ENCODE data around the gene MFAP3. TPM values are rescaled to one million over a fixed set of nuclear protein-coding genes. Genes with fewer than 3 reads are reported as not detected.
"Not testable (repeated sequence)": the region's sequence is repeated elsewhere in the genome, so short reads cannot be mapped to it uniquely, and the experiment has no call there.

Gene MFAP3
- total and polyA plus RNA-seq, 2 donors, result 3.5 to 24.2 TPM

DNA sequence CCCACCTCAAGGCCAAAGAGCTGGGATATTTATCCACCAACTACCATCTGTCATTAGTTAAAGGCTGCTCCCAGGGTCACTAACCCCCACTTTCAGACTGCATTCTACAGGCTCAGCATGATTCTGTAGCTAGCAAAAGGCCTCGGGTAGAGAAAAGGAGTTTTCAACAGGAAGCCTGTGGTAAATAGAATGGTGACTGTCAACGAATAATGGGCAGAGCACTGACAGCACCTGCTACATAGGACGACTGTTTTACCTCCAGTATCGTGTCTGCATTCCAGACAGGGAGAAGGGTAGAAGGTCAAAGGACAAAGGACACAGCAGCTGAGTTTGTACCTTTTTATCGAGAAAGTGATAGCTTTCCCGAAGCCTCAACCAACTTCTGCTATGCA is 20.3 kb downstream of the MFAP3 start:
- Histone ChIP-seq H3K4me3 (ENCODE audit: low read length in 2 of 2) (no peak overlapping the region), H3K27ac (ENCODE audit: low read depth in 1 of 2, low read length in 1 of 2) (no peak overlapping the region), H3K9me3 (ENCODE audit: control insufficient read depth in 2 of 2, insufficient read depth in 1 of 2, low read length in 1 of 2) (no peaks in the 10 kb centered on the region), H3K4me1 (ENCODE audit: control insufficient read depth in 2 of 2, insufficient read depth in 2 of 2, low read length in 2 of 2) (peaks cover 5 to 11% of the 10 kb centered on the region in 2 donors), H3K27me3 (ENCODE audit: control insufficient read depth in 2 of 2, insufficient read depth in 1 of 2, low read length in 1 of 2) (no peaks in the 10 kb centered on the region), H3K36me3 (ENCODE audit: control insufficient read depth in 2 of 2, insufficient read depth in 2 of 2, low read length in 1 of 2) (peaks cover 0 to 13% of the 10 kb centered on the region in 2 donors)
- DNase-seq (ENCODE audit: low read depth in 6 of 9, low spot score in 9 of 9), result peak in 1 of 9 donors; percentile 30
- WGBS, result 33% methylated on average over 6 of the region's 6 CpGs

DNA sequence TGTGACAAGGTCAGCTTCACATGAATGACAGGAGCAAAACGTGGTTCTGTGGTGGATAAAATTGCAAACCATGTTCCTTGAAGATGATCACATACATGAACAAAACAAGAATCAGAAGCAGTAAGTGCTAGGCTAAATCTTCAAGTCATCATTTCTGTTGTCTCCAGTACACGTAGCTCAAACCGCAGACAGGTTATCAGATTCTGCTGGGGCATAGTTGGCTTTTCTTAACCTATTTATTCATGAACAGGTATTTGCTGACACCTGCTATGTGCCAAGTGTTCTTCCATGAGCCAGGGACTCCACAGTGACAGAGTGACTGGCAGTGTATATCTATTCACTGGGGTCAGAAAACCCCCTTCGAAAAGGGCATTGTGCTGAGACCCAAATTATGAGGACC is 20.8 kb downstream of the MFAP3 start:
- Histone ChIP-seq H3K4me3 (ENCODE audit: low read length in 2 of 2) (no peak overlapping the region), H3K27me3 (ENCODE audit: control insufficient read depth in 2 of 2, insufficient read depth in 1 of 2, low read length in 1 of 2) (no peaks in the 10 kb centered on the region), H3K27ac (ENCODE audit: low read depth in 1 of 2, low read length in 1 of 2) (no peak overlapping the region), H3K4me1 (ENCODE audit: control insufficient read depth in 2 of 2, insufficient read depth in 2 of 2, low read length in 2 of 2) (peaks cover 5 to 11% of the 10 kb centered on the region in 2 donors), H3K36me3 (ENCODE audit: control insufficient read depth in 2 of 2, insufficient read depth in 2 of 2, low read length in 1 of 2) (peaks cover 0 to 7% of the 10 kb centered on the region in 2 donors), H3K9me3 (ENCODE audit: control insufficient read depth in 2 of 2, insufficient read depth in 1 of 2, low read length in 1 of 2) (no peaks in the 10 kb centered on the region)
- WGBS, result 86% methylated on average over 4 of the region's 4 CpGs
- peak in 1 of 9 donors; percentile 11 for DNase-seq (ENCODE audit: low read depth in 6 of 9, low spot score in 9 of 9)

DNA sequence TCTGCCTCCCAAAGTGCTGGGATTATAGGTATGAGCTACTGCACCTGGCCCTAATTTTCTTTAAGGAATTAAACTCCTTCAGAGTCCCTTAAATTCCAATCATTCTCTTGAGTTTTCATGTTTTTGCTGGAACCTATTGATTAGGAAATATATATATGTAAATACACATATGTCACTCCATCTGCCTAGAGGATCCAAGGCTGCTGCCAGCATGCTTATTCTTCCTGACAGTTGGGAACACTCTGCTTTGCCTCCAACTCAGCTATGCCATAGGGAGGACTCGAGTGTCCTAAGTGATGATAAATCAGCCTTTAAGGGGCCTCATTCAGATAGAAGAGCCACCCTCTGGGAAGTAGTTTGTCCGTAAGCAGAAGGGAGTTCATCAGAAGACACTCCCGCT is 21.8 kb downstream of the MFAP3 start:
- 98% methylated on average over 3 of the region's 3 CpGs for WGBS
- H3K4me1 ChIP-seq (ENCODE audit: control insufficient read depth in 2 of 2, insufficient read depth in 2 of 2, low read length in 2 of 2), result peaks cover 5 to 11% of the 10 kb centered on the region in 2 donors

DNA sequence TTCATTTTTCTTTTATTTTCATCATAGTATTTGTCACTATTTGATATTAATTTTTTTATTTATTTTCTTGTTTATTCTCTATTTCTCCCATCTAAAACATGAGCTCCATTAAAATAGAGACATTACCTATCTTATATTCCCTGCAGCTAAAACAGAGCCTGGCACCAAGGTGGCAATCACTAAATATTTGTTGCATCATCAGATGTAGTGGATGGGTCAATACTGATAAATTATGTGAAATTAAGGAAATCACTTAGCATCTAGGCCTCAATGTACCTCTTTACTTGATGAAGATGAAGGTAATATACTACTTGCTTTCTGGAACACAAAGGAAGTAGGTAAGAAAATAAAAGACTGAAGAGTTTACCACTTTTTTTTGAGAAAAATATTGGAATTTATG is 24.6 kb downstream of the MFAP3 start:
- no peaks in the 10 kb centered on the region for H3K9me3 ChIP-seq (ENCODE audit: control insufficient read depth in 2 of 2, insufficient read depth in 1 of 2, low read length in 1 of 2)
- no peaks in the 10 kb centered on the region for H3K36me3 ChIP-seq (ENCODE audit: control insufficient read depth in 2 of 2, insufficient read depth in 2 of 2, low read length in 1 of 2)
- no peak for DNase-seq (ENCODE audit: low read depth in 6 of 9, low spot score in 9 of 9)
- no peak overlapping the region for H3K27ac ChIP-seq (ENCODE audit: low read depth in 1 of 2, low read length in 1 of 2)
- peaks cover 5 to 10% of the 10 kb centered on the region in 2 donors for H3K4me1 ChIP-seq (ENCODE audit: control insufficient read depth in 2 of 2, insufficient read depth in 2 of 2, low read length in 2 of 2)
- no peaks in the 10 kb centered on the region for H3K27me3 ChIP-seq (ENCODE audit: control insufficient read depth in 2 of 2, insufficient read depth in 1 of 2, low read length in 1 of 2)
- H3K4me3 ChIP-seq (ENCODE audit: low read length in 2 of 2), result no peak overlapping the region

More for the DNA sequence above, 21.8 kb downstream of the MFAP3 start:
- no peak overlapping the region for H3K27ac ChIP-seq (ENCODE audit: low read depth in 1 of 2, low read length in 1 of 2)
- DNase-seq (ENCODE audit: low read depth in 6 of 9, low spot score in 9 of 9), result no peak
- no peak overlapping the region for H3K4me3 ChIP-seq (ENCODE audit: low read length in 2 of 2)
- no peaks in the 10 kb centered on the region for H3K9me3 ChIP-seq (ENCODE audit: control insufficient read depth in 2 of 2, insufficient read depth in 1 of 2, low read length in 1 of 2)
- no peaks in the 10 kb centered on the region for H3K36me3 ChIP-seq (ENCODE audit: control insufficient read depth in 2 of 2, insufficient read depth in 2 of 2, low read length in 1 of 2)
- H3K27me3 ChIP-seq (ENCODE audit: control insufficient read depth in 2 of 2, insufficient read depth in 1 of 2, low read length in 1 of 2), result no peaks in the 10 kb centered on the region

DNA sequence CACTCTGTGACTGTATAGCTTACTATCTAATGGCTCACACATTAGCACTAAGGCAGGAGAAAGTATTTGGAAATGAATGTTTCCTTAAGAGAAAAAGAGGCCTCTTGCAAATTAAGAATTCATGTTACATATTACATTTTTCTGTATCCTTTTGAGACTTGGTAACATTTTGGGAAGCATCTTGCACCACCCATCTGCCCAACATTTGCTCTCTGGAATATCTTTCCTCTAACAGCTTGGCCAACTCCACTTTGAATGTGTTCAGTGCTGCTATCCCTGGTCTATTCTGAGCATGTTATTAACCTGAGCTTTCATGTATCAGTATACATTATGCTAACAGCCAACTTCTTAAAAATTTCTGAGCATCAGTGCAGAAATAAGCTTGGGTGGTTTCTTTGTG is 27.2 kb downstream of the MFAP3 start:
- Histone ChIP-seq H3K27ac (ENCODE audit: low read depth in 1 of 2, low read length in 1 of 2) (no peak overlapping the region), H3K4me3 (ENCODE audit: low read length in 2 of 2) (no peak overlapping the region), H3K36me3 (ENCODE audit: control insufficient read depth in 2 of 2, insufficient read depth in 2 of 2, low read length in 1 of 2) (no peaks in the 10 kb centered on the region), H3K27me3 (ENCODE audit: control insufficient read depth in 2 of 2, insufficient read depth in 1 of 2, low read length in 1 of 2) (no peaks in the 10 kb centered on the region), H3K4me1 (ENCODE audit: control insufficient read depth in 2 of 2, insufficient read depth in 2 of 2, low read length in 2 of 2) (no peaks in the 10 kb centered on the region), H3K9me3 (ENCODE audit: control insufficient read depth in 2 of 2, insufficient read depth in 1 of 2, low read length in 1 of 2) (no peaks in the 10 kb centered on the region)
- no peak for DNase-seq (ENCODE audit: low read depth in 6 of 9, low spot score in 9 of 9)

DNA sequence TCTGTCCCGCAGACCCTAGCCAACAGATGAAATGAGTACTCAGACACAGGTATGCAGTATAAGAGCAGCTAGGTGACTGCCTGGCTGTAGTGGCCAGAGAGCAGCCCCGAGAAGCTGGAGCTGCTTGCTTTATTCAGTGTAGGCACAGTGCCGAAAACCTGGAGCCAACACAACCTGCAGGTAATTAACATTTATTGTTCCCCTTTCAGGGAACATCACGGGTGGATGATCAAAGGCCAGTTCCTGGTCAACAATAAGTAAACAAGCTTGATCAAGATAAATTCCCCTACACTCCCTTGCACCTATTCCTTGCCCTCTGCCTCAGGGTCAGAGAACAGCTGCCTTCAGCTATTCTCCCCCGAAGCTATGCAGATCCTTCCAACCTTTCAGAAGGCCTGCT is 31.1 kb downstream of the MFAP3 start:
- H3K27me3 ChIP-seq (ENCODE audit: control insufficient read depth in 2 of 2, insufficient read depth in 1 of 2, low read length in 1 of 2); H3K4me1 ChIP-seq (ENCODE audit: control insufficient read depth in 2 of 2, insufficient read depth in 2 of 2, low read length in 2 of 2); H3K27ac ChIP-seq (ENCODE audit: low read depth in 1 of 2, low read length in 1 of 2); H3K9me3 ChIP-seq (ENCODE audit: control insufficient read depth in 2 of 2, insufficient read depth in 1 of 2, low read length in 1 of 2); H3K4me3 ChIP-seq (ENCODE audit: low read length in 2 of 2); DNase-seq (ENCODE audit: low read depth in 6 of 9, low spot score in 9 of 9); H3K36me3 ChIP-seq (ENCODE audit: control insufficient read depth in 2 of 2, insufficient read depth in 2 of 2, low read length in 1 of 2): not testable (repeated sequence)
- 98% methylated on average over 5 of the region's 5 CpGs for WGBS

DNA sequence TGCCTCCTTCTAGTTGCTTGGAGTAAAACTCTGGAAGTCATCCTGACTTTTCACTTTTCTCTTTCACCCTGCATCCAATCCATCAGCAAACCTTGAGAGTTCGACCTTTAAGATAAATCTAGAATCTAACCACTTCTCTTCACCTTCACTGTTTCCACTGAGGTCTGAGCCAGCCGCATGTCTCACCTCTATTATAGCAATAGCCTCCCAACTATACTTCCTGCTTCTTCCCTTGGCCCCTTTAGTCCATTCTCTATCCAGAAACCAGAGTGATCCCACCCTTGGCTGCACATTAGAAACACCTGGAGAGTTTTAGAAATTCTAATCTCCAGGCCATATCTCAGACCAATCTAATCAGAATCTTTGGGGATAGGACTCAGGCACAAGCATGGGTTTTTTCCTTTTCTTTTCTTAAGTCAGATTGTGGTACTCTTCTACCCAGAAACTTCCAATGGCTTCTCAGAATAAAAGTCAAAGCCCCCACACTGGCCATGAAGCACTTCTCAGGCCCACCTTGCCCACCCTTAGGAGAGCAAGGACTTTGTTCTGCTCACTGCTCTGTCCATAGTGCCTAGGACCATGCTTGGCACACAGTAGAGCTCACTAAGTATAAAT is 33.1 kb downstream of the MFAP3 start:
- Histone ChIP-seq H3K27me3 (ENCODE audit: control insufficient read depth in 2 of 2, insufficient read depth in 1 of 2, low read length in 1 of 2) (no peaks in the 10 kb centered on the region), H3K4me1 (ENCODE audit: control insufficient read depth in 2 of 2, insufficient read depth in 2 of 2, low read length in 2 of 2) (no peaks in the 10 kb centered on the region), H3K36me3 (ENCODE audit: control insufficient read depth in 2 of 2, insufficient read depth in 2 of 2, low read length in 1 of 2) (no peaks in the 10 kb centered on the region), H3K4me3 (ENCODE audit: low read length in 2 of 2) (no peak overlapping the region), H3K27ac (ENCODE audit: low read depth in 1 of 2, low read length in 1 of 2) (no peak overlapping the region), H3K9me3 (ENCODE audit: control insufficient read depth in 2 of 2, insufficient read depth in 1 of 2, low read length in 1 of 2) (no peaks in the 10 kb centered on the region)
- 77% methylated on average over 2 of the region's 2 CpGs for WGBS
- no peak for DNase-seq (ENCODE audit: low read depth in 6 of 9, low spot score in 9 of 9)

DNA sequence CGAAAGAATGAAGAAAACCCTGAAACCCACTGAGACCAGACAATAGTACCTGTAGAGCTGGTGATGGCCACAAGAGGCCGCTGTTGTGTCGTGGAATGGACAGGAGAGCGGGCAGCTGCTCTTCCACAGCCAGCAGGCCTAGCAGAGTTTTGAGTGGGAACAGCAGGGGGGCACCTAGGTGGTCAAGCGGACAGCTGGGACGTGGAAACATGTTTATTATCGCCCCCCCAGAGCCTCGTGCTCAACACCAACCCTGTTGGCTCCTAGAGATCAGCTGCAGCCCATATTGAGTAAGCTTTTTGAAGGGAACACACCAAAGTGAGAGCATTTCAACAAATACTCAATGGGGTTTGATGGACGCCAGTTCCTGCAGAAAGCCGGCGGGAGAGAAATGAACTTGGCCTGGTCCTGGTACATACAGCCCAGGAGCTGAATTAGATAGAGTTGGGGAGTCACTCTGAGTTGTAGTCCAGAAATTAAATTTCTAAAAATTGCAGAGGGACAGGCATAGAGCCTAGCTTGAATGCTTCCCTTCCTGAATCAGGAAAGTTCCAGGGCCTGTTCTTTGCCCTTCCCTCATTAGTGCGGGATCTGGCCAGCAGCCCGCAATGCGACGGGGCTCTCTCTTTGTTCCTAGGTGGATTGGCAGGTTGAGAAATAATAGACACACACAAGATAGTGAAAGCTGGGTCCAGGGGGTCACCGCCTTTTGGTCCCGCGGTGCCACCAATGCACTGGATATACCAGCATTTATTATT is 33.8 kb downstream of the MFAP3 start:
- WGBS, result 53% methylated on average over 18 of the region's 18 CpGs
- peak; percentile 42 to 85 (median 58) for DNase-seq (ENCODE audit: low read depth in 6 of 9, low spot score in 9 of 9)
- no peak overlapping the region for H3K4me3 ChIP-seq (ENCODE audit: low read length in 2 of 2)
- H3K4me1 ChIP-seq (ENCODE audit: control insufficient read depth in 2 of 2, insufficient read depth in 2 of 2, low read length in 2 of 2), result no peaks in the 10 kb centered on the region
- no peak overlapping the region for H3K27ac ChIP-seq (ENCODE audit: low read depth in 1 of 2, low read length in 1 of 2)
- H3K27me3 ChIP-seq (ENCODE audit: control insufficient read depth in 2 of 2, insufficient read depth in 1 of 2, low read length in 1 of 2), result no peaks in the 10 kb centered on the region
- no peaks in the 10 kb centered on the region for H3K9me3 ChIP-seq (ENCODE audit: control insufficient read depth in 2 of 2, insufficient read depth in 1 of 2, low read length in 1 of 2)
- no peaks in the 10 kb centered on the region for H3K36me3 ChIP-seq (ENCODE audit: control insufficient read depth in 2 of 2, insufficient read depth in 2 of 2, low read length in 1 of 2)

DNA sequence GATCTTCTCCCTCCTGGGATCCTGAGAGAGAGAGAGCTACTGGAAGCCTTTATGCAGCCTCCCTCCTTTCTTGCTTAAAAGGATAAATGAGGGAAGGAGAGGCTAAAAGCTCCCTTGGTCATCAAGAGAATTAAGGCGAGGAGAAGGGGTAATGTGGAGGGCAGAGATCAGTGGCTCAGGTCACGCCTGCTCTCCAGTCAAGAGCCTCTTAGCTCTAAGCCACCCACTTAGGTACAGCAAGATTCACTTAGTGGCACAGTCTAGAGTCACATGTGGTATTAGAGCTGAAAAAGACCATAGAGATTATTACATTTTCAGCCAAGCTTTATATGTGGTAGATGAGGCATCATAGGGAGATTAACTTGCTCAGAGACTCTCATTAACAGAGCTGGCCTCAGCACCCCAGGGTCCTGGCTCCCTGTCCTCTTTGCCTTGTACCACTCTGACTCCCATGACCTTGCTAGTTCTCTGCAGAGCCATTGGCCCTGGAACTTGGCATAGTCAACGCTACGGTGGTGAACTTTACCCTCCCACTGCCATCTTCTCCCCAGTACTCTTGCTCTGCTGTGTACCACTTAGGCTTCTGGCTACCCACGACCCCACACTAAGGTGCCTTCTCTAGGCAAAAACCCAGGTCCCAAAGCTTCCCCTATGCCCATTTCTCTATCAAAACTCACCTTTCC is 37.6 kb downstream of the MFAP3 start:
- Histone ChIP-seq H3K27ac (ENCODE audit: low read depth in 1 of 2, low read length in 1 of 2) (no peak overlapping the region), H3K27me3 (ENCODE audit: control insufficient read depth in 2 of 2, insufficient read depth in 1 of 2, low read length in 1 of 2) (no peaks in the 10 kb centered on the region), H3K4me1 (ENCODE audit: control insufficient read depth in 2 of 2, insufficient read depth in 2 of 2, low read length in 2 of 2) (no peaks in the 10 kb centered on the region), H3K36me3 (ENCODE audit: control insufficient read depth in 2 of 2, insufficient read depth in 2 of 2, low read length in 1 of 2) (no peaks in the 10 kb centered on the region), H3K4me3 (ENCODE audit: low read length in 2 of 2) (no peak overlapping the region), H3K9me3 (ENCODE audit: control insufficient read depth in 2 of 2, insufficient read depth in 1 of 2, low read length in 1 of 2) (no peaks in the 10 kb centered on the region)
- 94% methylated on average over 5 of the region's 5 CpGs for WGBS
- no peak for DNase-seq (ENCODE audit: low read depth in 6 of 9, low spot score in 9 of 9)
